Activated CD4-positive, alpha-beta T cell treated with anti-CD3 and anti-CD28 coated beads, Interleukin-2, amount 50 U/mL, for 1 hour (primary cell): ENCODE data around the gene PSMA5.
A peak's percentile ranks its signal among the peaks of the same experiment; 100 is the strongest.
"Not testable (repeated sequence)": the region's sequence is repeated elsewhere in the genome, so short reads cannot be mapped to it uniquely, and the experiment has no call there.

Experiments used
- DNase-seq: peaks from one replicate; pipeline ENCODE4 v3.0.0-alpha.2; 2020

Gene PSMA5

GRCh38 chr1:109426281-109427170 is at the start of gene PSMA5:
Gene PSMA5, minus strand, starts transcription at chr1:109426448. Its CDS starts 118 bp downstream, at chr1:109426330.
- DNase-seq: peak; percentile 92

GRCh38 chr1:109475261-109475660 is 49.0 kb upstream of the PSMA5 start:
- DNase-seq: no peak

- no peak for DNase-seq
These were observed 48.4 kb upstream of the PSMA5 start for GRCh38 chr1:109474697-109475096.

GRCh38 chr1:109473284-109474057 is 47.2 kb upstream of the PSMA5 start:
- DNase-seq: not testable (repeated sequence)

- no peak for DNase-seq
These were observed 46.5 kb upstream of the PSMA5 start for GRCh38 chr1:109472779-109473178.

- no peak for DNase-seq
These were observed 44.0 kb upstream of the PSMA5 start for GRCh38 chr1:109470245-109470644.

- no peak for DNase-seq
These were observed 42.7 kb upstream of the PSMA5 start for GRCh38 chr1:109468903-109469302.

- no peak for DNase-seq
These were observed 41.8 kb upstream of the PSMA5 start for GRCh38 chr1:109468061-109468460.

GRCh38 chr1:109467301-109467777 is 41.1 kb upstream of the PSMA5 start:
- no peak for DNase-seq

GRCh38 chr1:109466452-109467300 is 40.4 kb upstream of the PSMA5 start, which contains the start of gene SYPL2:
Gene SYPL2, plus strand, starts transcription at chr1:109466546. Its CDS starts 298 bp downstream, at chr1:109466844.
- no peak for DNase-seq

GRCh38 chr1:109466125-109466451 is 39.8 kb upstream of the PSMA5 start:
- no peak for DNase-seq

- DNase-seq: no peak
These were observed 31.6 kb upstream of the PSMA5 start for GRCh38 chr1:109457819-109458218.

- DNase-seq: no peak
These were observed 28.4 kb upstream of the PSMA5 start for GRCh38 chr1:109454497-109455133.

- DNase-seq: no peak
These were observed 21.3 kb upstream of the PSMA5 start for GRCh38 chr1:109447524-109447923.

- DNase-seq: not testable (repeated sequence)
These were observed 19.9 kb upstream of the PSMA5 start for GRCh38 chr1:109445949-109446695.

- no peak for DNase-seq
These were observed 18.1 kb upstream of the PSMA5 start for GRCh38 chr1:109444346-109444745.

GRCh38 chr1:109443476-109443875 is 17.2 kb upstream of the PSMA5 start:
- no peak for DNase-seq

- no peak for DNase-seq
These were observed 14.8 kb upstream of the PSMA5 start for GRCh38 chr1:109441069-109441468.

- no peak for DNase-seq
These were observed 12.6 kb upstream of the PSMA5 start for GRCh38 chr1:109438798-109439297.

GRCh38 chr1:109434484-109434883 is 8.2 kb upstream of the PSMA5 start:
- DNase-seq: no peak

GRCh38 chr1:109433322-109433721 is 7.1 kb upstream of the PSMA5 start:
- no peak for DNase-seq
